GM19099 (cell line): ENCODE measurements around the gene TLE6.

Experiments used
- POLR2A ChIP-seq: IDR thresholded peaks from 3 replicates; pipeline ENCODE4 v1.6.1; 2011; ENCODE audit warnings: low read depth; ENCODE audit not compliant: insufficient read length; ENCODE audit errors: extremely low read depth

TLE6 gene

GRCh38 chr19:2964874-2965273 lies 12.5 kb upstream of the TLE6 start:
- no peak for TF ChIP-seq POLR2A

DNA sequence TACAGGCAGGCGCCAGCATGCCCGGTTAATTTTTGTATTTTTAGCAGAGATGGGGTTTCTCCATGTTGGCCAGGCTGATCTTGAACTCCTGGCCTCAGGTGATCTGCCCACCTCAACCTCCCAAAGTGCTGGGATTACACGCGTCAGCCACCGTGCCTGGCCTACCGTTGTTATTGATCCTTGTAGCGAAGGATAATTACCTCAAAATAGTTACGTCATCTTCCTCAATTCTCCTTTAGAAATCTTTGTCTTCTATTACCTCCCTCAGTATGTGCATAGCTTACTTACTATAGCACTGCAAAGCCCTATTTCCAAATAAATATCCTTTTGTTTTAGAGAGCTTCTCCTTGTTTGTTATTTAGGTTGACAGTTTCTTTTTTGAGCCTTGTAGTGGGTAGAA lies 9.4 kb upstream of the TLE6 start:
- no peak for TF ChIP-seq POLR2A

GRCh38 chr19:2969104-2969504 lies 8.3 kb upstream of the TLE6 start:
- no peak for TF ChIP-seq POLR2A

- no peak for TF ChIP-seq POLR2A
Observed at GRCh38 chr19:2970201-2970835, 7.0 kb upstream of the TLE6 start.

- TF ChIP-seq POLR2A = no peak
Observed at GRCh38 chr19:2973229-2973628, 4.1 kb upstream of the TLE6 start.

GRCh38 chr19:2974342-2975041 lies 2.9 kb upstream of the TLE6 start:
- TF ChIP-seq POLR2A = no peak

GRCh38 chr19:2976609-2977000 lies 759 bp upstream of the TLE6 start:
- no peak for TF ChIP-seq POLR2A

- TF ChIP-seq POLR2A = no peak
Observed at GRCh38 chr19:2977746-2978138, 378 bp downstream of the TLE6 start.

DNA sequence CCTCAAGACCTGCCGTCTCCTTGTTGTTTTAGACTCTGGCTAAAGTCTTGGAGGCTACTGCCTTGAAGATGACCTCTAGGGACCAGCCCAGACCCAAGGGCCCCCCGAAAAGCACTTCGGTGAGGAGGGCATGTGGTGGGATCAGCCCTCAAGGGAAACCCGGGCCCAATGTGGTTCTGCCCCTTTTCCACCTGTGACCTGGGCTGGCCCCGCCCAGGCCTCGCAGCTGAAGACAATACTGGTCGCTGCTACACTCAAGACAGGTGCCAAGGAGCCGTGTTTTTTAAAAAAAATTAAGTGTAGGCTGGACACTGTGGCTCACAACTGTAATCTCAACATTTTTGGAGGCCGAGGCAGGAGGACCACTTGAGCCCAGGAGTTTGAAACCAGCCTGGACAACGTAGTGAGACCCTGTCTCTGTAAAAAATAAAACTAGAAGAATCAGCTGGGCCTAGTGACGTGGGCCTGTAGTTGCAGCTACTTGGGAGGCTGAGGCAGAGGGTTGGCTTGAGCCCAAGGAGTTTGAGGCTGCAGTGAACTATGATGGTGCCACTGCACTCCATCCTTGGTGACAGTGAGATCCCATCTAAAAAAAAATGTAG lies 903 bp downstream of the TLE6 start:
- no peak for TF ChIP-seq POLR2A

DNA sequence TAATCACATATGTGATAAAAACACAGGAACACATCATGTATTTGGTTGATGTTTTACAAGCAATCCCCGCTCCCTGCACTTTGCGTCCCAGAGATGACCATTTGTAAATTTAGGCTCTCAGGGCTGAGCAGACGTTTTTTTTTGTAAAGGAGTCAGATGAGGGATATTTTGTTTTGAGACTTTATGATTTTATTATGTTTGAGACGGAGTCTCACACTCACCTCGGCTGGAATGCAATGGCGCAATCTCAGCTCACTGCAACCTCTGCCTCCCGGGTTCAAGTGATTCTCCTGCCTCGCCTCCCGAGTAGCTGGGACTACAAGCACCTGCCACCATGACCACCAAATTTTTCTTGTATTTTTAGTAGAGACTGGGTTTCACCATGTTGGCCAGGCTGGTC lies 1.4 kb downstream of the TLE6 start:
- TF ChIP-seq POLR2A = no peak

GRCh38 chr19:2981898-2982297 lies 4.5 kb downstream of the TLE6 start:
- no peak for TF ChIP-seq POLR2A

DNA sequence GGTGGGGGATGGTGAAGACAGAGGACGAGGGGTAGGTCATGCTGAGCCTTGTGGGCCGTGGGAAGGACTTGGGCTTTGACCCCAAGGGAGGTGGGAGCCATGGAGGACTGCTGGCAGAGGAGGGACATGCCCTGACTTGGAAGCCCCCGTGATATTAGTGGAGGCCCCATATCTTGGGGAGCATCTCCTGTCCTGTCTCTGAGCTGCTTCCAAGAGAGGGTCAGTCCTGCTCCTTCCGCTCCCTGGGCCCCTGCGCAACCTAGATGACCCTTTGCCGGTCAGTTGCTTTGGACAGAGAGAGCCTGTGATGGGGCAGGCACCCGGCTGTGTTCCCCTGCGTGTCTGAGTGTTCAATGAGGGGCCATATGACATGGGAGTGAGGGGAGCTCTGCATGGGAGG lies 5.2 kb downstream of the TLE6 start:
- no peak for TF ChIP-seq POLR2A

DNA sequence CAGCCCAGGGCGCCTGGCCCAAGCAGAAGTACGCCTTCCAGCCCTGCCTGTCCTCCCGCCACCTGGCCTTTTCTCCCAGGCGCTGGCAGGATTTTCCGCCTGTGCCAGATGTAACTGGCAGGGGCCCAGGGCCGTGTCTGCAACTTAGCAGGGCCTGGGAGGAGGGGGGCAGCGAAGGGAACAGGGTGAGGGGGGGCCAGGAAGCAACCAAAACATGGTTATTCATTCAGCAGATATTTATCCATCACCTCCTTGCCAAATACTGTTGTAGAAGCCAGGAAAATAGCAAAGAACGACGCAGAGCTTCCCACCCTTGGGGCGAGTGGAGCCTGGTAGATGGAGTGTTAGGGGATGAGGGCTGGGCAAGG lies 5.6 kb downstream of the TLE6 start:
- TF ChIP-seq POLR2A = no peak

DNA sequence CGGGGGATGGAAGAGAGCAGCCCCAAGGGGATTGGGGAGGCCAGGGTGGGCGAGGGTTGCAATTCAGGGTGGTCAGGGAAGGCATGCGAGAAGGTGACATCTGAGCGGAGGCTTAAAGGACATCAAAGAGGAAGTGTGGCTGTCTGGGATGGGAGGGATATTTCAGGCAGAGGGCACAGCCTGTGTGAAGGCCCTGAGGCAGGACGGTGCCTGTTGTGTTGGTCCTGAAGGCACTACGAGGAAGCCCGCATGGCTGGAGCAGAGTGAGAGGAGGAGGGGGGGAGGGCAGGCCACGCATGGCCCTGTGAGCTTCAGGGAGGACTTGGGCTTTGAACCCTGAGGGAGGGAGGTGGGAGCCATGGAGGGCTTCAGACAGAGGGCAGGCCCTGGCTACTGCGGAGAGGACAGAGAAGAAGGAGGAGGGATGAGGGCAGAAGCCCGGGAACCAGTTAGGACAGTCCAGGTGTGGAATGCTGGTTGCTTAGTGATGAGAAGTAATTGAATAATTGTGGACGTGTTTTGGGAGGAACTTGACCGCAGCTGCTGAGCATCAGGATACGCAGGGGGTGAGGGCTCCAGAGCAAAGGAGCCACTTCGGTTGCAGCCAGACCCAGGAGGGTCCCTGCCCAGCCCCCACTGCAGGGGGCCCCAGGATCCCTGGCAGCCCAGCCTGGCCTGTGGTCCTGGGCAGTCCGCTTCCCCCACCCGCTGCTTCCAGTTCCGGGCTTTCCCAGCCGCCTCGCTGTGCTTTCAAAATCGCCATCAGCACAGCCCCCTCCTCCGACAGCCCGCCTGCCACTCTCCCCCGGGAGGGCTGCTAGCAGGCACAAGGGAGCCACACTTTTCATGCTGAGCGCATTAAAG lies 6.2 kb downstream of the TLE6 start:
- no peak for TF ChIP-seq POLR2A

DNA sequence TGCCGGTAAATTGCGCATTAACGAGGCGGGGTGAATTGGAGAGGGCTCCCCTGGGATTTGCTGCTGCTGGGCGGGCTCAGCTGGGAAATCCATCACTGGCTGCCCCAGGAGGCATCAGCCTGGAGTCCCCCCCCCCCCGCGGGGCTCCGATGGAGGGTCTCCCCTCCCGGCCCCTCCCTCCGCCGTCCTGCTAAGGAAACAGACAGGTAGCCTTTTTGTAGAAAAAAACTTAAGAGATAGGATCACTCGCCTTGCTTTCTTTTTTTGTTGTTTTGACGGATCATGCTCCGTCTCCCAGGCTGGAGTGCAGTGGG lies 6.8 kb downstream of the TLE6 start:
- TF ChIP-seq POLR2A = no peak
